HAP-1 (cell line): ENCODE results near the gene SELENOH.
A peak's percentile ranks its signal among the peaks of the same experiment; 100 is the strongest.

Source experiments
- DNase-seq, 2 experiments: peaks; one replicate each; pipeline ENCODE4 v3.0.0-alpha.2; 2016 to 2020; ENCODE audit warnings: low spot score in 2 of 2
- H3K27me3 ChIP-seq: fragments of 250-450 bp; sonication (Bioruptor Pico); 2 replicates; pipeline ENCODE4 v1.5.1; 2020; ENCODE audit warnings: low read depth, mild to moderate bottlenecking, moderate library complexity
- H3K36me3 ChIP-seq: fragments of 250-450 bp; sonication (Bioruptor Pico); replicated peaks from 2 replicates; pipeline ENCODE4 v1.5.1; 2020; ENCODE audit warnings: mild to moderate bottlenecking
- H3K4me1 ChIP-seq: fragments of 250-450 bp; sonication (Bioruptor Pico); 2 replicates; pipeline ENCODE4 v1.5.1; 2020; ENCODE audit warnings: mild to moderate bottlenecking
- H3K4me3 ChIP-seq: fragments of 250-450 bp; sonication (Bioruptor Pico); 2 replicates; pipeline ENCODE4 v1.5.1; 2020; ENCODE audit warnings: mild to moderate bottlenecking, moderate library complexity
- H3K9me3 ChIP-seq: fragments of 250-450 bp; sonication (Bioruptor Pico); 2 replicates; pipeline ENCODE4 v1.5.1; 2020; ENCODE audit warnings: mild to moderate bottlenecking, moderate library complexity
- in situ Hi-C: fragments of 300-500 bp; cut with MboI; formaldehyde crosslinking; loops from 3 replicates; pipeline ENCODE4 v1.14.3; 2020; ENCODE audit warnings: low sequenced_read_pairs, inconsistent platforms, mixed read lengths

The SELENOH gene

GRCh38 chr11:57777969-57778317 is 36.7 kb downstream of the SELENOH start:
- Histone ChIP-seq H3K4me3 (no peak overlapping the region; the same call in 1 of the 2 replicates), H3K27me3 (no peaks in the 10 kb centered on the region), H3K36me3 (0 out of 2 replicates have a peak, but pooled peaks cover 3% of the 10 kb centered on the region), H3K4me1 (peaks cover 60% of the 10 kb centered on the region), H3K9me3 (no peaks in the 10 kb centered on the region)
- in situ Hi-C loops = no loop called here
- peak in 1 of 2 experiments; percentile 56 for DNase-seq

GRCh38 chr11:57778318-57779037 is 37.2 kb downstream of the SELENOH start:
- peak; percentile 94 to 98 for DNase-seq
- in situ Hi-C loops = no loop called here
- Histone ChIP-seq H3K9me3 (no peaks in the 10 kb centered on the region), H3K4me1 (peaks cover 60% of the 10 kb centered on the region), H3K4me3 (no peak overlapping the region; the same call in 1 of the 2 replicates), H3K27me3 (no peaks in the 10 kb centered on the region), H3K36me3 (0 out of 2 replicates have a peak, but pooled peaks cover 3% of the 10 kb centered on the region)

GRCh38 chr11:57779276-57779675 is 38.0 kb downstream of the SELENOH start:
- Histone ChIP-seq H3K4me3 (no peak overlapping the region), H3K4me1 (peaks cover 60% of the 10 kb centered on the region), H3K9me3 (no peaks in the 10 kb centered on the region), H3K27me3 (no peaks in the 10 kb centered on the region), H3K36me3 (no peaks in the 10 kb centered on the region)
- in situ Hi-C loops = no loop called here
- peak; percentile 41 to 55 for DNase-seq

- Histone ChIP-seq H3K36me3 (no peaks in the 10 kb centered on the region; the same call in 1 of the 2 replicates), H3K4me3 (no peak overlapping the region), H3K4me1 (peaks cover 47% of the 10 kb centered on the region), H3K9me3 (no peaks in the 10 kb centered on the region), H3K27me3 (no peaks in the 10 kb centered on the region)
- in situ Hi-C loops = no loop called here
- peak in 1 of 2 experiments; percentile 41 for DNase-seq
Observed at GRCh38 chr11:57781529-57781943, 40.2 kb downstream of the SELENOH start.

GRCh38 chr11:57785072-57785471 is 43.8 kb downstream of the SELENOH start:
- Histone ChIP-seq H3K4me1 (peaks cover 17% of the 10 kb centered on the region), H3K27me3 (no peaks in the 10 kb centered on the region)
- in situ Hi-C loops = no loop called here

GRCh38 chr11:57786436-57786835 is 45.1 kb downstream of the SELENOH start:
- no peak for DNase-seq
- no peaks in the 10 kb centered on the region for H3K9me3 ChIP-seq
- no peaks in the 10 kb centered on the region; the same call in 1 of the 2 replicates for H3K36me3 ChIP-seq
- in situ Hi-C loops = no loop called here
- peaks cover 6% of the 10 kb centered on the region for H3K4me1 ChIP-seq
- H3K4me3 ChIP-seq = no peak overlapping the region
- no peaks in the 10 kb centered on the region for H3K27me3 ChIP-seq

More at GRCh38 chr11:57785072-57785471, 43.8 kb downstream of the SELENOH start:
- Histone ChIP-seq H3K9me3 (no peaks in the 10 kb centered on the region), H3K36me3 (no peaks in the 10 kb centered on the region; the same call in 1 of the 2 replicates), H3K4me3 (no peak overlapping the region)
- DNase-seq = no peak

- H3K4me1 ChIP-seq = no peaks in the 10 kb centered on the region
- in situ Hi-C loops = no loop called here
Observed at GRCh38 chr11:57787006-57787604, 45.8 kb downstream of the SELENOH start.

GRCh38 chr11:57787920-57788702 is 46.8 kb downstream of the SELENOH start:
- H3K9me3 ChIP-seq = no peaks in the 10 kb centered on the region
- H3K36me3 ChIP-seq = peaks cover 7% of the 10 kb centered on the region
- no peak overlapping the region for H3K4me3 ChIP-seq
- in situ Hi-C loops = no loop called here
- no peaks in the 10 kb centered on the region for H3K27me3 ChIP-seq
- DNase-seq = no peak
- H3K4me1 ChIP-seq = no peaks in the 10 kb centered on the region

More at GRCh38 chr11:57787006-57787604, 45.8 kb downstream of the SELENOH start:
- Histone ChIP-seq H3K36me3 (peaks cover 5% of the 10 kb centered on the region), H3K27me3 (no peaks in the 10 kb centered on the region), H3K9me3 (no peaks in the 10 kb centered on the region), H3K4me3 (no peak overlapping the region)
- DNase-seq = no peak

GRCh38 chr11:57788703-57789088 is 47.4 kb downstream of the SELENOH start:
- in situ Hi-C loops = no loop called here
- H3K27me3 ChIP-seq = no peaks in the 10 kb centered on the region
- H3K36me3 ChIP-seq = peaks cover 7% of the 10 kb centered on the region
- no peaks in the 10 kb centered on the region for H3K4me1 ChIP-seq
- H3K9me3 ChIP-seq = no peaks in the 10 kb centered on the region
- H3K4me3 ChIP-seq = no peak overlapping the region
- DNase-seq = no peak

- in situ Hi-C loops = no loop called here
- H3K4me1 ChIP-seq = no peaks in the 10 kb centered on the region
- no peak overlapping the region for H3K4me3 ChIP-seq
Observed at GRCh38 chr11:57791321-57792059, 50.2 kb downstream of the SELENOH start.

GRCh38 chr11:57792060-57792541 is 50.8 kb downstream of the SELENOH start:
- no peaks in the 10 kb centered on the region for H3K27me3 ChIP-seq
- DNase-seq = no peak
- no peaks in the 10 kb centered on the region for H3K9me3 ChIP-seq
- H3K4me3 ChIP-seq = no peak overlapping the region
- in situ Hi-C loops = no loop called here
- no peaks in the 10 kb centered on the region for H3K4me1 ChIP-seq
- H3K36me3 ChIP-seq = peaks cover 21% of the 10 kb centered on the region

More at GRCh38 chr11:57791321-57792059, 50.2 kb downstream of the SELENOH start:
- H3K27me3 ChIP-seq = no peaks in the 10 kb centered on the region
- peaks cover 16% of the 10 kb centered on the region for H3K36me3 ChIP-seq
- DNase-seq = no peak
- no peaks in the 10 kb centered on the region for H3K9me3 ChIP-seq

- H3K9me3 ChIP-seq = no peaks in the 10 kb centered on the region
- in situ Hi-C loops = no loop called here
- H3K27me3 ChIP-seq = no peaks in the 10 kb centered on the region
- DNase-seq = no peak
- no peak overlapping the region for H3K4me3 ChIP-seq
- H3K4me1 ChIP-seq = no peaks in the 10 kb centered on the region
- H3K36me3 ChIP-seq = peaks cover 21% of the 10 kb centered on the region
Observed at GRCh38 chr11:57792870-57793269, 51.6 kb downstream of the SELENOH start.
